HG03139 (cell line): ENCODE results near the gene ZBTB22.
A peak's percentile ranks its signal among the peaks of the same experiment; 100 is the strongest.

Source experiments
- ATAC-seq: cut with Tn5 transposase; IDR thresholded peaks from one replicate; pipeline ENCODE4 v1.9.1; 2021; ENCODE audit not compliant: unreplicated experiment

ZBTB22 gene

GRCh38 chr6:33333666-33334065 is 16.1 kb upstream of the ZBTB22 start:
- no peak for ATAC-seq

GRCh38 chr6:33330736-33331135 is 13.2 kb upstream of the ZBTB22 start:
- no peak for ATAC-seq

- no peak for ATAC-seq
Measured at GRCh38 chr6:33329058-33329457, 11.5 kb upstream of the ZBTB22 start.

- ATAC-seq, result no peak
Measured at GRCh38 chr6:33324125-33324524, 6.6 kb upstream of the ZBTB22 start.

GRCh38 chr6:33323623-33323948 is 6.0 kb upstream of the ZBTB22 start:
- ATAC-seq, result no peak

- no peak for ATAC-seq
Measured at GRCh38 chr6:33321227-33321626, 3.7 kb upstream of the ZBTB22 start.

GRCh38 chr6:33320315-33321181 is 3.0 kb upstream of the ZBTB22 start:
- no peak for ATAC-seq

- ATAC-seq, result no peak
Measured at GRCh38 chr6:33319939-33320314, 2.4 kb upstream of the ZBTB22 start.

GRCh38 chr6:33318426-33319073 is 1.0 kb upstream of the ZBTB22 start:
- ATAC-seq, result no peak

- ATAC-seq, result no peak
Measured at GRCh38 chr6:33317419-33317668, 200 bp downstream of the ZBTB22 start.

- no peak for ATAC-seq
Measured at GRCh38 chr6:33316603-33317418, 733 bp downstream of the ZBTB22 start.

- ATAC-seq, result no peak
Measured at GRCh38 chr6:33315793-33316602, 1.5 kb downstream of the ZBTB22 start.

- no peak for ATAC-seq
Measured at GRCh38 chr6:33314943-33315792, 2.4 kb downstream of the ZBTB22 start.

GRCh38 chr6:33314515-33314942 is 3.0 kb downstream of the ZBTB22 start:
- ATAC-seq, result no peak

GRCh38 chr6:33313709-33314514 is 3.6 kb downstream of the ZBTB22 start, which contains the start of gene TAPBP:
Gene TAPBP (minus strand): TSS chr6:33314078. CDS start chr6:33314041, 37 bp downstream.
- ATAC-seq, result peak; percentile 30

- ATAC-seq, result peak; percentile 6
Measured at GRCh38 chr6:33313105-33313708, 4.3 kb downstream of the ZBTB22 start.

- no peak for ATAC-seq
Measured at GRCh38 chr6:33312361-33313104, 5.0 kb downstream of the ZBTB22 start.

- no peak for ATAC-seq
Measured at GRCh38 chr6:33306356-33306755, 11.2 kb downstream of the ZBTB22 start.
